ENCODE results near the gene SGTA. TPM values are rescaled to one million over a fixed set of nuclear protein-coding genes. Genes with fewer than 3 reads are reported as not detected.

The SGTA gene
- total and polyA plus RNA-seq, 2 of the 8 experiments (the other 6 are each of a cell fraction or from before 2014, with no cell fraction given), result 86.8 to 130 TPM

DNA sequence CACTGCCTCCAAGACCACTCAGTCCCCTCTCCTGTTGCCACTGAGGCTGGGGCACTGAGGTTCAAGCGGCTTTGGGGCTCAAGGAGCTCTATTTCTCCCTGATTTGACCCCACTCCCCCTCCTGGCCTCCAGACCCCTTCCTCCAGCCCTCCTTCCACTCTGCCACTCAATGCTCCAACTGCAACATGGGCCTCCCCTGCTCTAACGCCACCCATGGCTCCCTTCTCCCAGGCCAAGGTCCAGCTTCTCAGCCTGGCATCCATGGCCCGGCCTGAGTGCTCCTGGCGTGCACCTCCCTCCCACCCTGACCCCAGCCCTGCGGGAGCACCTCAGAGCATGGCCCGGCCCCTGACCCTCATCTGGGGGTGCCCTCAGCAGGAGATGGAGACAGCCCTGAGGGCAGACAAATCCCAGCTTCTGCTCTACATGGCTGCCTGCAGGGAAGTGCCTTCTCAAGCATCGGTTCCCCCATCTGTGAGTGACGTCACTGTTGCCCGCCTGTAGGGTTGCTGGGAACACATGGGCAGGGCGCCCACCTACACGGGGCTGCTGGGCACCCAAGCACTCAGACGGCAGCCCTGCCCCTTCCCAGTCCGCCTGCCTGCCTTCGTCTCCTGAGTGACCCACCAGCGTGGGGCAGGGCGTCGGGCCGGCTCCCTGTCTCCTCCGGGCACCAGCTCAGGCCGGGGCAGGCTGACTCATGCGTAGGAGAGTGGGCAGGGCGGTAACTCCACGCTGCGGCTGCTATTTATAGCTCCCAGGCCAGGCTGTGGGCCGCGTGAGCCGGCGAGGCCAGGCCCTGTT is 60.3 kb downstream of the SGTA start:
- Histone ChIP-seq H3K27ac (ENCODE audit: low read depth, low read length) (no peak overlapping the region), H3K9ac (replicated peaks in 1 of 4; ENCODE audit: extremely low read depth in 1 of 4, low read depth in 3 of 4, low read length in 3 of 4) (no peak overlapping the region), H2BK15ac (ENCODE audit: low read length) (peak overlapping the region; percentile 81; the same call in 1 of the 2 replicates), H4K91ac (replicated peaks; ENCODE audit: insufficient read length, low read length) (no peak overlapping the region), H3K79me2 (ENCODE audit: control insufficient read depth in 1 of 2, insufficient read depth in 2 of 2, low read length in 2 of 2) (no peaks in the 10 kb centered on the region), H3K4me2 (ENCODE audit: insufficient read depth in 1 of 2, low read depth in 2 of 2, low read length in 2 of 2) (peak overlapping the region in 1 of 2 experiments; percentile 55; a peak in 1 of 4 replicates), H2AK5ac (ENCODE audit: low read depth, low read length) (no peak overlapping the region; the same call in 1 of the 2 replicates), H3K23me2 (ENCODE audit: low read depth, low read length) (peaks cover 12% of the 10 kb centered on the region; the same call in 1 of the 2 replicates), H3K79me1 (ENCODE audit: low read depth, low read length) (no peaks in the 10 kb centered on the region), H4K20me1 (replicated peaks in 1 of 2; ENCODE audit: control insufficient read depth in 1 of 2, insufficient read depth in 2 of 2, low read length in 2 of 2) (peaks cover 0 to 4% of the 10 kb centered on the region in 2 experiments), H3K56ac (replicated peaks; ENCODE audit: insufficient read length, low read depth, low read length) (no peak overlapping the region), H3K23ac (ENCODE audit: insufficient read length) (no peak overlapping the region), H3K4me1 (replicated peaks in 1 of 4; ENCODE audit: control insufficient read depth in 3 of 4, insufficient read depth in 4 of 4, low read length in 3 of 4) (peaks cover 0 to 20% (median 6%) of the 10 kb centered on the region in 4 experiments; a peak in 6 of 7 replicates), H3K27me3 (replicated peaks in 1 of 4; ENCODE audit: control insufficient read depth in 3 of 4, extremely low read depth in 1 of 4, insufficient read depth in 3 of 4, low read length in 3 of 4) (peaks cover 0 to 7% (median 3%) of the 10 kb centered on the region in 4 experiments; a peak in 4 of 7 replicates), H3K9me3 (ENCODE audit: insufficient read depth in 2 of 2, low read depth in 1 of 2, low read length in 1 of 2) (no peaks in the 10 kb centered on the region), H2BK12ac (ENCODE audit: low read depth, low read length) (no peak overlapping the region; the same call in 1 of the 2 replicates), H3K4ac (replicated peaks; ENCODE audit: insufficient read length, low read depth, low read length) (no peak overlapping the region), H3K4me3 (ENCODE audit: extremely low read depth in 1 of 4, insufficient read depth in 2 of 4, low read depth in 3 of 4, low read length in 4 of 4) (no peak overlapping the region; a peak in 1 of 8 replicates), H4K8ac (ENCODE audit: extremely low read depth, insufficient read depth, low read length) (peak overlapping the region; percentile 0; the same call in 1 of the 2 replicates), H2AFZ (ENCODE audit: low read length) (no peak overlapping the region), H2BK120ac (replicated peaks; ENCODE audit: low read depth, low read length) (no peak overlapping the region), H3K14ac (ENCODE audit: insufficient read length) (no peak overlapping the region), H2BK5ac (ENCODE audit: low read depth, low read length) (0 out of 2 replicates have a peak overlapping the region, but pooled peaks have one; percentile 44), H3K36me3 (ENCODE audit: control insufficient read depth in 2 of 4, insufficient read depth in 4 of 4, low read length in 3 of 4) (no peaks in the 10 kb centered on the region), H4K5ac (ENCODE audit: insufficient read length, low read depth, low read length) (no peak overlapping the region), H3K18ac (ENCODE audit: extremely low read depth, low read length) (no peak overlapping the region), H2BK20ac (ENCODE audit: low read length) (no peak overlapping the region)
- CTCF ChIA-PET (ENCODE audit: partially characterized antibody), result interaction anchor here (0.6 to 3.2 kb wide), 8 partner anchors 13 to 120 kb away, joined by 3 to 16 read pairs (median 3); partner anchors contain the start of genes GNG7 and THOP1
- FAIRE-seq (no peak), DNase-seq (ENCODE audit: low read depth in 1 of 2, low spot score in 2 of 2) (no peak)
- 87% methylated on average over 27 of the region's 28 CpGs; no CpG with 5 or more reads in 1 of the 2 experiments for WGBS, 2 experiments (ENCODE audit: extremely low coverage in 1 of 2, insufficient coverage in 1 of 2, insufficient read length in 1 of 2, insufficient replicate concordance in 2 of 2, low coverage in 1 of 2, low lambda C conversion rate in 2 of 2, missing lambda C conversion rate in 1 of 2)
- POLR2A ChIA-PET (ENCODE audit: partially characterized antibody), result interaction anchor here (0.7 to 2.0 kb wide), 8 partner anchors 12 to 118 kb away, joined by 3 to 8 read pairs (median 4); partner anchors contain the start of gene ZNF555
- TF ChIP-seq POU5F1 (IDR thresholded peaks at IDR 0.05; ENCODE audit: low read depth, low read length) (no peak), ASH2L (IDR thresholded peaks at IDR 0.05; ENCODE audit: low read length) (no peak)

Data from H1 (cell line).